SIG-M5 treated with dmso at 0.1 percent for 504 hours (cell line): ENCODE measurements around the gene PLIN3.

Experiments
- DNase-seq: peaks from one replicate; lab custom pipeline; 2025; ENCODE audit not compliant: unreplicated experiment; lab: John Stamatoyannopoulos, UW

The PLIN3 gene, protein sequence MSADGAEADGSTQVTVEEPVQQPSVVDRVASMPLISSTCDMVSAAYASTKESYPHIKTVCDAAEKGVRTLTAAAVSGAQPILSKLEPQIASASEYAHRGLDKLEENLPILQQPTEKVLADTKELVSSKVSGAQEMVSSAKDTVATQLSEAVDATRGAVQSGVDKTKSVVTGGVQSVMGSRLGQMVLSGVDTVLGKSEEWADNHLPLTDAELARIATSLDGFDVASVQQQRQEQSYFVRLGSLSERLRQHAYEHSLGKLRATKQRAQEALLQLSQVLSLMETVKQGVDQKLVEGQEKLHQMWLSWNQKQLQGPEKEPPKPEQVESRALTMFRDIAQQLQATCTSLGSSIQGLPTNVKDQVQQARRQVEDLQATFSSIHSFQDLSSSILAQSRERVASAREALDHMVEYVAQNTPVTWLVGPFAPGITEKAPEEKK

GRCh38 chr19:4867534-4868285 is at the start of gene PLIN3:
Gene PLIN3, minus strand, starts transcription at chr19:4867667. Its CDS starts 6,273 bp downstream, at chr19:4861394.
- DNase-seq = peak; percentile 77

GRCh38 chr19:4916292-4917082 is 49.0 kb upstream of the PLIN3 start:
- no peak for DNase-seq

DNA sequence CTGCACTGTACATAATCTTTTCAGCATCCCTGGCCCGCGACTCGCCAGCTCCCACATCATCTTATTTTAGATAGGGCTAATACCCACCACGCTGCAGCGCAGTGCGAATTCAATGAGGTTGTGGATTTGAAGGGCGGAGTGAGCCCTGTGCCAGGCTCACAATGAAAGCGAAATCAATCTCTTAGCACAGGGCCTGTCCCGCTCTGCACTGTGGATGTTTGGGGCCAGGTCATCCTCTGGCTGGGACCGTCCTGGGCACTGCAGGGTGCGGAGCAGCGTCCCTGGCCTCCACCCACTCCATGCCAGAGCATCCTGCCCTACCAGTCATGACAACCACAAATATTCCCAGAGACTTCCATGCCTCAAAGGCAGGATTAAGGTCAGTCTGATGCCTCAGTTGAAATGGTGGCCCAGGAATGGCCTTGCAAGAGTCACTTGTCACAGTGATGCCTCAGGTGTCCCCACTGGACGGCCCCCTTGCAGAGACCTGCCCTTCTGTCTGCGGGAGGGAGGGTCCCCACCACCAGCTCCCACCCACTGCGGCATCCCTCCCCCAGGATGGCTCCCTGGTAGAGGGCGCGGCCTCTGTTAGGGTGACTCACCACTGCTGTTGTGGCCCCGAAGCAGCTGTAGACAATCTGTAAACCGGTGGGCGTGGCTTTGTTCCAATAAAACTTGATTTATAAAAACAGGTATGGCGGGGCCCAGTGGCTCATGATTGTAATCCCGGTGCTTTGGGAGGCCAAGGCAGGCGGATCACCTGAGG is 47.5 kb upstream of the PLIN3 start:
- DNase-seq = peak; percentile 51

DNA sequence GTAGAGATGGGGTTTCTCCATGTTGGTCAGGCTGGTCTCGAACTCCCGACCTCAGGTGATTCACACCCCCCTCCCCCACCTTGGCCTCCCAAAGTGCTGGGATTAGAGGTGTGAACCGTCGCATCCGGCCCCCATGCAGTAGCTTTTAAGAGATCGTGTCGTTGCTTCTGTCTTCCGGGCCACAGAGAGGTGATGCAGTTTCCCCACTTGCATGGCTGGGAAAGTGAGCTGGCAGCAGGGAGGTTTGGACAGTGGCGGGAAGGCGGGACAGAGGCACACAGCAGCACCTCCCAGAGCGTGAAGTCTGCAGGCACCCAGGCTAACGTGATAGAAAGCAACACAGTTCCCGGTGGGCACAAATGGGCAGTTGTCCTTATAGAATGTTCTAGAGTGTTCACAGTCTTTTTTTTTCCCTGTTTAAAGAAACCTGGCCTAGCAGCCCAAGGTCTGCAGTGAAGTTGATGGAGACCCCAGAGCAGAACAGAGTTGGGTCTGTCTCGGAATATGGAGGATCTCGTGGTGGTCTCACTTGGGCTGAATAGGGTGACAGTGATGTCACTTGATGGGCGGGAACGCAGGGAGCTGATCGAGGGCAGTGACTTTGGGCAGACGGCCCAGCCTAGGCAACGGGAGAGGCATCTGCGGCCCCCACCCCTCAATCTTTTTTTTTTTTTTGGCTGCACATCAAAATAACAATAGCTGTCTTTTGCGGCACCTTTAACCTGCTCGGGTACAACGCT is 46.7 kb upstream of the PLIN3 start:
- DNase-seq = no peak

DNA sequence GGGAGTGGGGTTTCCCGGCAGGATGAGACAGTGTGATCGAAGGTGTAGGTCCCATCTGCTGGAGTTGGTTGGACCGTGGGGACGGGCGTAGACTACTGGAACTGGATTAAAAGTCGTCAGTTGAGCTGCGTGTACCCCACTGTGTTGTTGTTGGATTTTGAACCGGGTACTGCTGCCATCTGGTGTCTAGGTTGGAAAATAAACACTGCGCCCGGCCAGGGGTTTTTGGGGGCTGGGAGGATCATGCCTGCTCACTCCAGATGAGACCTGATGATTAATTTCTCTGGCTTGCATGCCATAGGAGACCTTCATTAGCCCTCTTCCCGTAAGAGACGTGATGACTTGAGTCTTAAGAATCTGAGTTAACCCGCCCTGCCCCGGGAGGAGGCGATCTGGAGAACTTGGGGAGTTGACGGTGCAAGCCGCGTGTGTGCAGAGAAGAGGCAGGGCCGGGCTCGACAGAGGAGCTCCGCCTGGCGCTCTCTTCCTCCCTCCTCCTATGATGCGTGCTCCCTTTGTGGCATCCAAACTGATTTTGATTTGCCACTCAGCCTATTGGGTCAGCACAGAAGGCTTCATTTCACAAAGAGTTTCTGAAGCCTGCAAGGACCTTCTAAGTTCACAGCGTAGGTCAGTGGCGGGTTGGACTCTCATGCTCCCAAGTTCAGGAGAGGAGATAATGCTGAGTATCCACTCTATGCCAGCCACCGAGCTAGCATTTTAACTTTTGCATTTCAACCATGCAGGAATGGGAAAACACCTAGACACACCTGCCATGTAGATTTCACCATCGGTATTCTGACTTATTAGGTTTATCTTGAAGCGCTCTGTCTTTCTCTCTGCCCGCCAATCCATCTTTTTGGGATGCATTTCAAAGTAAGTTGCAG is 44.6 kb upstream of the PLIN3 start:
- DNase-seq = peak; percentile 76

GRCh38 chr19:4911314-4911713 is 43.8 kb upstream of the PLIN3 start:
- DNase-seq = no peak

DNA sequence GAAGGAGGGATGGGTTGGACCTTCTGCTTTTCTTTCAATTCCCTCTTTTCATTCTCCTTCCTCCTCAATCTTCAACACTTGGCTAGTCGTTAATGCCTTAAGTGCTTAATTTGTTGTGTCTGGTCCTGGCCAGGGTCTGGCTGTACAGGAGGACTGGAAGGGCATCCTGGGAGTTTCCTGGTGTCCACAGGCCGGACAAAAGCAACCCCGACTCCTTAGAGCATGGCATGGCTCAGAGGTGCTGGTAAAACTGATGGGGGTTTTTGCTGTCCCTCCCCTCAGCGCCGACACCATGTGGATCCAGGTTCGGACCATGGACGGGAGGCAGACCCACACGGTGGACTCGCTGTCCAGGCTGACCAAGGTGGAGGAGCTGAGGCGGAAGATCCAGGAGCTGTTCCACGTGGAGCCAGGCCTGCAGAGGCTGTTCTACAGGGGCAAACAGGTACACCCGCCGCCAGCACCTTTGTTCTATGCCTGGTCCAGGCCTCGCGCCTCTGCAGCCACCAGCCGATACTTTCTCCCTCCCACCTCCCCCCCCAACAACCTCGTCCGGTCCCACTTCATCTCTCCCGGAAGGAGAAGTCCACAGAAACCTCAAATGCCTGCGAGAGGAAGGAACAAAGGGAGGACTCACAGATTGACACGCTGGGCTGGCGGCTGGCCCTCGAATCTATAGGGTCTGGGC is 43.3 kb upstream of the PLIN3 start:
- DNase-seq = peak; percentile 76

GRCh38 chr19:4909897-4910593 is 42.6 kb upstream of the PLIN3 start:
- DNase-seq = peak; percentile 86

DNA sequence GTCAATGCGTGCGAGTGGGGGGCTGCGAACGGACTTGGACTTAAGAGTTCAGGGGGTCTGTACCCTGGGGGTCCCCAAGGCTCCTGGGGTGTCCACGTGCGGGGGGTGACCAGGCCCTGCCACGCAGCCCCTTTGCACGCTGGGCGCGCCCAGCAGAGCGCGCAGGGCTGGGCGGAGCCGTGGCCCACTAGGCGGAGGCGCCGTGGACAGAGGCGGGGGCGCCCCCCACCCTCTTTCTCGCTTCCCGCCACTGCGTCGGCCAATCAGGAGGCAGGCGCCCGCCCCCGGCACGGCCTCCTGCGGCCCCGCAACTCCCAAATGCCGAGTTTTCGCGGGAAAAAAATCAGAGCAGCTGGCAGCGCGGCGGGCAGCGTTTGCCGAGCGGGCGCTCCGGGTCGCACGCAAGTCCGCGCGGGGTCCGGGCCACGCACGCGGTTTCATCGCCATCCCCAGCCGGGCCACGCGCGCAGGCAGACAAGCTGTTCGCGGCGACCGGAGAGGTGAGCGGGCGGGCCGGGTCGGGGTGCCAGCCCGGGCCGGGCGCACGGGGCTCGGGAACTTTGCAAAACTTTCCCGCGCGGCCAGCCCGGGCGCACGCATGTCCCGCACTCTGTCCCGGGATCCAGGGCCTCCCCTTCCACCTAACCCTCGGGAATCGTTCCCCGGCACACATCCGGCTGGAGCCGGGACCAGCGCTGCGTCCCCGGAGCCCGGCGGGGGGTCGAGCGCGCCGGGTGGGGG is 41.9 kb upstream of the PLIN3 start, which contains the start of gene UHRF1:
Gene UHRF1, plus strand, starts transcription at position 346 of the 741 bp plus-strand sequence. CDS start 1,385 bp downstream, outside the sequence.
- peak; percentile 48 for DNase-seq

DNA sequence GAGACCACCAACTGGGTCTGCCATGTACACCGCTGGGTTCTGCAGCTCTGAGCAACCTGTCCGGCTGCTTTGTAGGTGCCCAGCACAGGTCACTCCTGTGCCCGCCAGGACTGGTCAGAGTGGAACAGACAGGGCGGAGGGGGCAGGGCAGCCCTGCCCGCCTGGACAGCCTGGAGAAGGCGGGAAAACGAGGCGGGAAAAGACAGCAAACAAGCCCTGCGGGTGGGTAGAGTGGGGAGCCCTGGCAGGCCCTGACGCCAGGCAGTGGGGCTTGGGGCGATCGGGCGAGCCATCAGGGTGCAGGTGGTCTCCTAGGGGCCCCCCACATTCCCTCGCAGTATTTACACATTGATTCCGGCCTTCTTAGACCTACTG is 41.3 kb upstream of the PLIN3 start:
- DNase-seq = no peak

DNA sequence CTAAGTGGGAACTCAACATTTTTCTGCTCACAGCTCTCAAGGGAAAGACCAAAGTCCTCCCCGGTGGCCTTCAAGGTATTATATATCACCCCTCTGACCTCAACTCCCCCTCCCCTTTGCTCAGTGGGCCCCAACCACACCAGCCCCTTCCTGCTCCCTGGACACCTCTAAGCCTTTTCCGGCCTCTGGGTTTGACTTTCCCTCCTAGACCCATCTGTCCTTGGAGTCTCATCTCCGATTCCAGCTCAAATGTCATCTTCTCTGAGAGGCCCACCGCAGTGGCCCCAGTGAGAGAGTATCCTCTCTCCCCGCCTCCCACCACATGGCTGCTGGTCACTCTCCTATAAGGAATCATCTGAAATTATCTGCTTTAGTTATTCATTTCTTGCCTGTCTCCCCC is 40.9 kb upstream of the PLIN3 start:
- DNase-seq = no peak

GRCh38 chr19:4906963-4907362 is 39.5 kb upstream of the PLIN3 start:
- DNase-seq = no peak

DNA sequence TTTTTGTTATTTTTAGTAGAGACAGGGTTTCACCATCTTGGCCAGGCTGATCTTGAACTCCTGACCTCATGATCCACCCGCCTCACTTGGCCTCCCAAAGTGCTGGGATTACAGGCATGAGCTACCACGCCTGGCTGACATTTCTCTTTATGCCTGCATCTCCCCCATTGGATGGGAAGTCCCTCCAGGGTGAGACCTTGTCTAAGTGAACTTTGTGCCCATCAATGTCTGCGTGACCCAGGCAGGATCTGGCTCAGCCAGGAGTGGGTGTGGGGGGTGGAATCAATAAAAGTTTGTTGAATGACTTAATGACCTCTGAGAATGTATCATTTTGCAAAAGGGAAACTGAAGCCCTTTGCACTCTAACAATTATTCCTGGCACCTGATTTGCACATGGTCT is 37.0 kb upstream of the PLIN3 start:
- no peak for DNase-seq

DNA sequence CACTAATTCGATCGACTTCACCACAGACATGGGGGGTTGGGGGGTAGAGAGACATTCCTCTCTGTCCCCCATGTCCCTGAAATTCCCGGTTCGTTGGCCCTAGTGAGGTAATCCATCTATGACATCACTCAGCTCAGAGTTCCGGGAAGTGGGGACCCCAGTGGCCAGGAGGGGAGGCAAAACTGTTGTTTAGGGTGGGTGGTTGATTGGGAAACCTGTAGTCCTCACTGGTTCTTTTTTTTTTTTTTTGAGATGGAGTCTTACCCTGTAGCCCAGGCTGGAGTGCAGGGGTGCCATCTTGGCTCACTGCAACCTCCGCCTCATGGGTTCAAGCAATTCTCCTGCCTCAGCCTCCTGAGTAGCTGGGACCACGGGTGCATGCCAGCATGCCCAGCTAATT is 35.3 kb upstream of the PLIN3 start, which contains the start of gene ARRDC5:
Gene ARRDC5, minus strand, starts transcription at position 101 of the 400 bp plus-strand sequence. Its CDS starts 71 bp downstream, at position 30.
- no peak for DNase-seq

DNA sequence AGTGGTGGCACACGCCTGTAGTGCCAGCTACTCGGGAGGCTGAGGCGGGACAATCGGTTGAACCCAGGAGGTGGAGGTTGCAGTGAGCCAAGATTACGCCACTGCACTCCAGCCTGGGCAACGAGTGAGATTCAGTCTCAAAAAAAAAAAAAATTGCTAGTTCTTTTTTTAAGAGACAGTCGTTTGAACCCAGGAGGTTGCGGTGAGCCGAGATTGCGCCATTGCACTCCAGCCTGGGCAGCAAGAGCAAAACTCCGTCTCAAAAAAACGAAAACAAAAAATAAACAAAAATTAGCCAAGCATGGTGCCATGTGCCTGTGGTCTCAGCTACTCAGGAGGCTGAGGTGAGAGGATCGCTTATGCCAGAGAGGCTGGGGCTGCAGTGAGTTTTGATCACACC is 33.4 kb upstream of the PLIN3 start:
- DNase-seq = peak; percentile 60

DNA sequence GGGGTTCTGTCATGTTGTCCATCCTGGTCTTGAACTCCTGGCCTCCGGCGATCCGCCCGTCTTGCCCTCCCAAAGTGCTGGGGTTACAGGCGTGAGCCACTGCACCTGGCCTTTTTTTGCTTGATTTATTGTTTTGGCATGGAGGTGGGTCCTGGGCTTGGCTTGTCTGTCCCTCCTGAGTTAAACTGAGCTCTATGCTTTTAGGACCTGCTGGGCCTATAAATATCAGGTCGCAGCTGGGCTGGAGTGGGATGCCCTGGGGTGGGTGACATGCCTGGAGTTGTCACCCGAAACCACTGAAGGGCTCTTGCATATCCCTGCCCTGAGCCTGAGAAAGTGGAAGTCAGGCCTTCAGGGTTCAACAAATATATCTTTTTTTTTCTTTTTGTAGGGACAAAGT is 29.7 kb upstream of the PLIN3 start:
- DNase-seq = no peak

DNA sequence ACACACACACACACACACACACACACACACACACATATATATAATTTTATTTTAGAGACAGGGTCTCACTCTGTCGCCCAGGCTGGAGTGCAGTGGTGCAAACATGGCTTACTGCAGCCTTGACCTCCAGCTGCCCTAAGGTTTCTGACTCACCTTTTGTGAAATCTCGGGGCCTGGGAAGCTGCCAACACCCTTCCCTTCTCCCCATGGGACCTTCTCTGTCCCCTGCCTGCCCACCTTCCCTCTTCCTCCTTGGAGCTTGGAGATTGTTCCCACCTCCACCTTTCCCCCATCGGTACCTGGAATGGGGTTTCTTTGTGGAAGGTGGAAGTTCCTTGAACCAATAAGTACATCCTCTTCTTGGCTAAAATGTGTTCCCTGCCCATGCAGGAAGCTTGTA is 28.9 kb upstream of the PLIN3 start:
- no peak for DNase-seq
